ENCODE measurements around the gene USH2A.

The USH2A gene

GRCh38 chr1:215640429-215641148, 782.7 kb downstream of the USH2A start:
- no peak for TF ChIP-seq CREB1 (IDR thresholded peaks at IDR 0.05; ENCODE audit: low read depth)
- no peak for TF ChIP-seq ZBTB7A (IDR thresholded peaks at IDR 0.05; ENCODE audit: low read depth)
- no peak for TF ChIP-seq NFIC (IDR thresholded peaks at IDR 0.05)
- TF ChIP-seq TEAD4 (IDR thresholded peaks at IDR 0.05) = no peak
- no peak for TF ChIP-seq TCF12 (IDR thresholded peaks at IDR 0.05; ENCODE audit: low read depth)
- no peak for TF ChIP-seq YY1 (IDR thresholded peaks at IDR 0.05; ENCODE audit: low read depth)
- TF ChIP-seq, protein P1, sequence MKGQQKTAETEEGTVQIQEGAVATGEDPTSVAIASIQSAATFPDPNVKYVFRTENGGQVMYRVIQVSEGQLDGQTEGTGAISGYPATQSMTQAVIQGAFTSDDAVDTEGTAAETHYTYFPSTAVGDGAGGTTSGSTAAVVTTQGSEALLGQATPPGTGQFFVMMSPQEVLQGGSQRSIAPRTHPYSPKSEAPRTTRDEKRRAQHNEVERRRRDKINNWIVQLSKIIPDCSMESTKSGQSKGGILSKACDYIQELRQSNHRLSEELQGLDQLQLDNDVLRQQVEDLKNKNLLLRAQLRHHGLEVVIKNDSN (IDR thresholded peaks at IDR 0.05) = no peak
- no peak for TF ChIP-seq EP300 (IDR thresholded peaks at IDR 0.05; ENCODE audit: borderline replicate concordance)
- no peak for TF ChIP-seq RAD21 (IDR thresholded peaks at IDR 0.05; ENCODE audit: low read depth)
- TF ChIP-seq REST (IDR thresholded peaks at IDR 0.05; ENCODE audit: low read depth) = no peak
- TF ChIP-seq EGR1 (IDR thresholded peaks at IDR 0.05) = no peak
- TF ChIP-seq TAF1 (IDR thresholded peaks at IDR 0.05; ENCODE audit: low read depth) = no peak
- TF ChIP-seq CEBPB (IDR thresholded peaks at IDR 0.05) = no peak
- no peak for TF ChIP-seq MAX (IDR thresholded peaks at IDR 0.05)

GRCh38 chr1:215637041-215637573, 786.1 kb downstream of the USH2A start:
- TF ChIP-seq EGR1 (IDR thresholded peaks at IDR 0.05) = no peak
- TF ChIP-seq TAF1 (IDR thresholded peaks at IDR 0.05; ENCODE audit: low read depth) = no peak
- no peak for TF ChIP-seq TCF12 (IDR thresholded peaks at IDR 0.05; ENCODE audit: low read depth)
- no peak for TF ChIP-seq REST (IDR thresholded peaks at IDR 0.05; ENCODE audit: low read depth)
- no peak for TF ChIP-seq CEBPB (IDR thresholded peaks at IDR 0.05)
- TF ChIP-seq NFIC (IDR thresholded peaks at IDR 0.05) = no peak
- no peak for TF ChIP-seq RAD21 (IDR thresholded peaks at IDR 0.05; ENCODE audit: low read depth)
- TF ChIP-seq, protein P1 (IDR thresholded peaks at IDR 0.05) = no peak
- no peak for TF ChIP-seq TEAD4 (IDR thresholded peaks at IDR 0.05)
- TF ChIP-seq ZBTB7A (IDR thresholded peaks at IDR 0.05; ENCODE audit: low read depth) = no peak
- TF ChIP-seq FOXM1 (IDR thresholded peaks at IDR 0.05; ENCODE audit: borderline replicate concordance, low read depth) = no peak

- TF ChIP-seq ZBTB7A (IDR thresholded peaks at IDR 0.05; ENCODE audit: low read depth) = no peak
- no peak for TF ChIP-seq TAF1 (IDR thresholded peaks at IDR 0.05; ENCODE audit: low read depth)
- TF ChIP-seq FOXM1 (IDR thresholded peaks at IDR 0.05; ENCODE audit: borderline replicate concordance, low read depth) = no peak
- TF ChIP-seq MAX (IDR thresholded peaks at IDR 0.05) = no peak
- TF ChIP-seq NFIC (IDR thresholded peaks at IDR 0.05) = no peak
- no peak for TF ChIP-seq EP300 (IDR thresholded peaks at IDR 0.05; ENCODE audit: borderline replicate concordance)
- no peak for TF ChIP-seq TCF12 (IDR thresholded peaks at IDR 0.05; ENCODE audit: low read depth)
- TF ChIP-seq CEBPB (IDR thresholded peaks at IDR 0.05) = no peak
- TF ChIP-seq CREB1 (IDR thresholded peaks at IDR 0.05; ENCODE audit: low read depth) = no peak
- no peak for TF ChIP-seq TEAD4 (IDR thresholded peaks at IDR 0.05)
- TF ChIP-seq, protein P1 (IDR thresholded peaks at IDR 0.05) = no peak
- no peak for TF ChIP-seq YY1 (IDR thresholded peaks at IDR 0.05; ENCODE audit: low read depth)
- no peak for TF ChIP-seq REST (IDR thresholded peaks at IDR 0.05; ENCODE audit: low read depth)
- no peak for TF ChIP-seq EGR1 (IDR thresholded peaks at IDR 0.05)
- no peak for TF ChIP-seq RAD21 (IDR thresholded peaks at IDR 0.05; ENCODE audit: low read depth)
Observed at GRCh38 chr1:215636258-215636965, 786.8 kb downstream of the USH2A start.
